HEK293 (cell line): ENCODE results near the gene MRPL55.

Source experiments
- CTCF ChIP-seq: fragments of 450-650 bp; formaldehyde crosslinking; IDR thresholded peaks from 2 replicates; pipeline ENCODE4 v1.5.1; 2016; ENCODE audit warnings: missing biosample characterization, missing genetic modification characterization
- GLI2 ChIP-seq: fragments of 450-650 bp; formaldehyde crosslinking; IDR thresholded peaks from 2 replicates; pipeline ENCODE4; 2017; ENCODE audit warnings: missing biosample characterization, missing genetic modification characterization, low read depth, borderline replicate concordance
- GLIS2 ChIP-seq: fragments of 450-650 bp; formaldehyde crosslinking; IDR thresholded peaks from 2 replicates; pipeline ENCODE4 v1.5.1; 2016; ENCODE audit warnings: missing biosample characterization, missing genetic modification characterization
- IKZF3 ChIP-seq: fragments of 450-650 bp; IDR thresholded peaks from 2 replicates; pipeline ENCODE4 v1.5.0; 2018; ENCODE audit warnings: missing biosample characterization, mild to moderate bottlenecking, missing genetic modification characterization, moderate library complexity
- KLF16 ChIP-seq: fragments of 450-650 bp; formaldehyde crosslinking; IDR thresholded peaks from 2 replicates; pipeline ENCODE4 v1.5.1; 2017; ENCODE audit warnings: missing biosample characterization, missing genetic modification characterization
- PRDM1 ChIP-seq: fragments of 450-650 bp; formaldehyde crosslinking; IDR thresholded peaks from 2 replicates; pipeline ENCODE4; 2016; ENCODE audit warnings: missing biosample characterization, missing genetic modification characterization
- ZBTB11 ChIP-seq: fragments of 450-650 bp; formaldehyde crosslinking; conservative IDR thresholded peaks from 2 replicates; pipeline ENCODE4 v1.5.1; 2016; ENCODE audit warnings: low read depth, missing biosample characterization, missing genetic modification characterization
- ZBTB17 ChIP-seq: fragments of 450-650 bp; formaldehyde crosslinking; IDR thresholded peaks from 2 replicates; pipeline ENCODE4 v1.5.1; 2016; ENCODE audit warnings: missing biosample characterization, missing genetic modification characterization
- ZNF133 ChIP-seq: fragments of 450-650 bp; formaldehyde crosslinking; IDR thresholded peaks from 2 replicates; pipeline ENCODE4 v1.5.1; 2016; ENCODE audit warnings: missing biosample characterization, missing genetic modification characterization
- ZNF266 ChIP-seq: fragments of 450-650 bp; formaldehyde crosslinking; IDR thresholded peaks from 2 replicates; pipeline ENCODE4 v1.5.1; 2016; ENCODE audit warnings: missing biosample characterization, missing genetic modification characterization, low read depth
- ZNF311 ChIP-seq: fragments of 450-650 bp; formaldehyde crosslinking; IDR thresholded peaks from 2 replicates; pipeline ENCODE4 v1.5.1; 2017; ENCODE audit warnings: missing biosample characterization, missing genetic modification characterization, borderline replicate concordance
- ZNF324 ChIP-seq: fragments of 450-650 bp; formaldehyde crosslinking; IDR thresholded peaks from 2 replicates; pipeline ENCODE4 v1.5.1; 2016; ENCODE audit warnings: missing biosample characterization, missing genetic modification characterization
- ZNF391 ChIP-seq: fragments of 450-650 bp; formaldehyde crosslinking; IDR thresholded peaks from 2 replicates; pipeline ENCODE4 v1.5.1; 2016; ENCODE audit warnings: low read depth, missing biosample characterization, missing genetic modification characterization, borderline replicate concordance
- ZNF404 ChIP-seq: fragments of 450-650 bp; formaldehyde crosslinking; IDR thresholded peaks from 2 replicates; pipeline ENCODE4 v1.5.1; 2017; ENCODE audit warnings: missing biosample characterization, missing genetic modification characterization
- ZNF426 ChIP-seq: fragments of 450-650 bp; formaldehyde crosslinking; IDR thresholded peaks from 2 replicates; pipeline ENCODE4 v1.5.1; 2017; ENCODE audit warnings: missing biosample characterization, missing genetic modification characterization, mild to moderate bottlenecking, inconsistent platforms, moderate library complexity
- ZNF610 ChIP-seq: fragments of 450-650 bp; formaldehyde crosslinking; IDR thresholded peaks from 2 replicates; pipeline ENCODE4 v1.5.1; 2016; ENCODE audit warnings: missing biosample characterization, missing genetic modification characterization, borderline replicate concordance
- ZNF624 ChIP-seq: fragments of 450-650 bp; formaldehyde crosslinking; IDR thresholded peaks from 2 replicates; pipeline ENCODE4 v1.5.1; 2017; ENCODE audit warnings: missing biosample characterization, missing genetic modification characterization
- ZNF626 ChIP-seq: fragments of 450-650 bp; sonication (Bioruptor Pico); formaldehyde crosslinking; IDR thresholded peaks from 2 replicates; pipeline ENCODE4 v1.5.1; 2018; ENCODE audit warnings: missing biosample characterization, missing genetic modification characterization, inconsistent platforms
- ZNF707 ChIP-seq: fragments of 450-650 bp; formaldehyde crosslinking; IDR thresholded peaks from 2 replicates; pipeline ENCODE4 v1.5.1; 2016; ENCODE audit warnings: missing biosample characterization, missing genetic modification characterization
- ZSCAN23 ChIP-seq: fragments of 450-650 bp; formaldehyde crosslinking; IDR thresholded peaks from 2 replicates; pipeline ENCODE4 v1.5.1; 2016; ENCODE audit warnings: missing biosample characterization, missing genetic modification characterization
- TF ChIP-seq, protein P1 (sequence below): fragments of 450-650 bp; formaldehyde crosslinking; IDR thresholded peaks from 2 replicates; pipeline ENCODE4 v1.5.1; 2017; ENCODE audit warnings: missing biosample characterization, missing genetic modification characterization
- TF ChIP-seq, protein P2 (sequence below): fragments of 450-650 bp; formaldehyde crosslinking; IDR thresholded peaks from 2 replicates; pipeline ENCODE4 v1.5.1; 2016; ENCODE audit warnings: missing biosample characterization, missing genetic modification characterization, low read depth
- TF ChIP-seq, protein P3 (sequence below): fragments of 450-650 bp; formaldehyde crosslinking; IDR thresholded peaks from 2 replicates; pipeline ENCODE4 v1.5.1; 2016; ENCODE audit warnings: missing biosample characterization, missing genetic modification characterization
- TF ChIP-seq, protein P4 (sequence below): fragments of 450-650 bp; IDR thresholded peaks from 2 replicates; pipeline ENCODE4 v1.5.1; 2018; ENCODE audit warnings: missing biosample characterization, missing genetic modification characterization
- TF ChIP-seq, protein P5 (sequence below): fragments of 450-650 bp; formaldehyde crosslinking; IDR thresholded peaks from 2 replicates; pipeline ENCODE4 v1.5.1; 2016; ENCODE audit warnings: missing biosample characterization, missing genetic modification characterization

The MRPL55 gene

DNA sequence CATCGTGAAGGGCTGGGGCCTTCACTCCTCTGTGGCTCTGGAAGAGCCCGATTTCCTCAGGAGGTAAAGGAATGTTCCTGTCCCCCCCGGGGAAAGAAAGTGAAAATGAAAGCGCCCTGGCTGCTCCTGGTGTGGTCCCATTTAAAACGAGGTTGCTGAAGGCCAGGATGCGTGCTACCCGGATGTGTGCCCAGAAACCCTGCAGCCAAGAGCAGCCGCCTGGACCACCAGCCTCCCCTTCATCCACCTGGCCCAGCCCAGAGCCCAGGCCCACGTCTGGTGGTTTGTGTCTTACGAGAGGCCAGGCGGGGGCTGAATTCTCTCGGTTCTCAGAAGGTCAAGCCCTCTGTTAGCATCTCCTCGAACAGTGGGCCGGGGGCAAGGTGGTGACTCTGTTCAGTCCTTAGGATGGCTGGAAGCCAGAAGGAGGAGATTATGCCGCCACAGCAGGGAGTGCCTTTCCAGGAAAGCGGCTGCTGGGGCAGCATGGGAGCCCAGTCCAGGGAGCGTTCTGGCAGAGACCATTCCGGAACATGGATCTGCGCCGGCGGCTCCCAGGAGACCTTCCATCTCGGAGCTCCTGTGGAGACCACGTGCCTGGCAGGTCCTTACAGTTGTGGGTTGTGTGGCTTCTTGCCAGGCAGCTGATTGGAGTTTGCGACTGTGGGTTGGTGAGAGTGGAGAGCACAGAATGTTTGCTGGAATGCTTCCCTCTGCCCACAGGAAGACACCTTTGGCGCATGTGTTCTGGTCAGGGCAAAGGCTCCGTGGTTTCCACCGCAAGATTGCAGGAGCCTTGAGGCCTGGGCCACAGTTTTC, 32.3 kb upstream of the MRPL55 start (continued):
- TF ChIP-seq ZNF391 (tag by site-specific recombination) (no peak), ZNF610 (tag by site-specific recombination) (no peak), ZBTB17 (tag by site-specific recombination) (peak; percentile 79), ZNF133 (tag by site-specific recombination) (no peak), ZNF266 (tag by site-specific recombination) (no peak), GLIS2 (no peak), ZSCAN23 (tag by site-specific recombination) (no peak), ZNF426 (tag by site-specific recombination) (no peak), ZNF404 (tag by site-specific recombination) (no peak), ZNF626 (no peak), ZNF707 (tag by site-specific recombination) (no peak), ZBTB11 (tag by site-specific recombination) (no peak), ZNF324 (tag by site-specific recombination) (no peak), ZNF624 (tag by site-specific recombination) (no peak), PRDM1 (tag by site-specific recombination) (no peak), ZNF311 (tag by site-specific recombination) (no peak), GLI2 (tag by site-specific recombination) (no peak), IKZF3 (tag by site-specific recombination) (peak; percentile 41; the same call in 1 of the 2 replicates), CTCF (tag by site-specific recombination) (no peak), KLF16 (tag by site-specific recombination) (peak; percentile 60; the same call in 1 of the 2 replicates)
- TF ChIP-seq, protein P1, sequence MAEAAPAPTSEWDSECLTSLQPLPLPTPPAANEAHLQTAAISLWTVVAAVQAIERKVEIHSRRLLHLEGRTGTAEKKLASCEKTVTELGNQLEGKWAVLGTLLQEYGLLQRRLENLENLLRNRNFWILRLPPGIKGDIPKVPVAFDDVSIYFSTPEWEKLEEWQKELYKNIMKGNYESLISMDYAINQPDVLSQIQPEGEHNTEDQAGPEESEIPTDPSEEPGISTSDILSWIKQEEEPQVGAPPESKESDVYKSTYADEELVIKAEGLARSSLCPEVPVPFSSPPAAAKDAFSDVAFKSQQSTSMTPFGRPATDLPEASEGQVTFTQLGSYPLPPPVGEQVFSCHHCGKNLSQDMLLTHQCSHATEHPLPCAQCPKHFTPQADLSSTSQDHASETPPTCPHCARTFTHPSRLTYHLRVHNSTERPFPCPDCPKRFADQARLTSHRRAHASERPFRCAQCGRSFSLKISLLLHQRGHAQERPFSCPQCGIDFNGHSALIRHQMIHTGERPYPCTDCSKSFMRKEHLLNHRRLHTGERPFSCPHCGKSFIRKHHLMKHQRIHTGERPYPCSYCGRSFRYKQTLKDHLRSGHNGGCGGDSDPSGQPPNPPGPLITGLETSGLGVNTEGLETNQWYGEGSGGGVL (tag by site-specific recombination), result no peak
- TF ChIP-seq, protein P2, sequence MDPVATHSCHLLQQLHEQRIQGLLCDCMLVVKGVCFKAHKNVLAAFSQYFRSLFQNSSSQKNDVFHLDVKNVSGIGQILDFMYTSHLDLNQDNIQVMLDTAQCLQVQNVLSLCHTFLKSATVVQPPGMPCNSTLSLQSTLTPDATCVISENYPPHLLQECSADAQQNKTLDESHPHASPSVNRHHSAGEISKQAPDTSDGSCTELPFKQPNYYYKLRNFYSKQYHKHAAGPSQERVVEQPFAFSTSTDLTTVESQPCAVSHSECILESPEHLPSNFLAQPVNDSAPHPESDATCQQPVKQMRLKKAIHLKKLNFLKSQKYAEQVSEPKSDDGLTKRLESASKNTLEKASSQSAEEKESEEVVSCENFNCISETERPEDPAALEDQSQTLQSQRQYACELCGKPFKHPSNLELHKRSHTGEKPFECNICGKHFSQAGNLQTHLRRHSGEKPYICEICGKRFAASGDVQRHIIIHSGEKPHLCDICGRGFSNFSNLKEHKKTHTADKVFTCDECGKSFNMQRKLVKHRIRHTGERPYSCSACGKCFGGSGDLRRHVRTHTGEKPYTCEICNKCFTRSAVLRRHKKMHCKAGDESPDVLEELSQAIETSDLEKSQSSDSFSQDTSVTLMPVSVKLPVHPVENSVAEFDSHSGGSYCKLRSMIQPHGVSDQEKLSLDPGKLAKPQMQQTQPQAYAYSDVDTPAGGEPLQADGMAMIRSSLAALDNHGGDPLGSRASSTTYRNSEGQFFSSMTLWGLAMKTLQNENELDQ (tag by site-specific recombination), result no peak
- TF ChIP-seq, protein P3, sequence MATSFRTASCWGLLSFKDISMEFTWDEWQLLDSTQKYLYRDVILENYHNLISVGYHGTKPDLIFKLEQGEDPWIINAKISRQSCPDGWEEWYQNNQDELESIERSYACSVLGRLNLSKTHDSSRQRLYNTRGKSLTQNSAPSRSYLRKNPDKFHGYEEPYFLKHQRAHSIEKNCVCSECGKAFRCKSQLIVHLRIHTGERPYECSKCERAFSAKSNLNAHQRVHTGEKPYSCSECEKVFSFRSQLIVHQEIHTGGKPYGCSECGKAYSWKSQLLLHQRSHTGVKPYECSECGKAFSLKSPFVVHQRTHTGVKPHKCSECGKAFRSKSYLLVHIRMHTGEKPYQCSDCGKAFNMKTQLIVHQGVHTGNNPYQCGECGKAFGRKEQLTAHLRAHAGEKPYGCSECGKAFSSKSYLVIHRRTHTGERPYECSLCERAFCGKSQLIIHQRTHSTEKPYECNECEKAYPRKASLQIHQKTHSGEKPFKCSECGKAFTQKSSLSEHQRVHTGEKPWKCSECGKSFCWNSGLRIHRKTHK (tag by site-specific recombination), result no peak
- TF ChIP-seq, protein P4, sequence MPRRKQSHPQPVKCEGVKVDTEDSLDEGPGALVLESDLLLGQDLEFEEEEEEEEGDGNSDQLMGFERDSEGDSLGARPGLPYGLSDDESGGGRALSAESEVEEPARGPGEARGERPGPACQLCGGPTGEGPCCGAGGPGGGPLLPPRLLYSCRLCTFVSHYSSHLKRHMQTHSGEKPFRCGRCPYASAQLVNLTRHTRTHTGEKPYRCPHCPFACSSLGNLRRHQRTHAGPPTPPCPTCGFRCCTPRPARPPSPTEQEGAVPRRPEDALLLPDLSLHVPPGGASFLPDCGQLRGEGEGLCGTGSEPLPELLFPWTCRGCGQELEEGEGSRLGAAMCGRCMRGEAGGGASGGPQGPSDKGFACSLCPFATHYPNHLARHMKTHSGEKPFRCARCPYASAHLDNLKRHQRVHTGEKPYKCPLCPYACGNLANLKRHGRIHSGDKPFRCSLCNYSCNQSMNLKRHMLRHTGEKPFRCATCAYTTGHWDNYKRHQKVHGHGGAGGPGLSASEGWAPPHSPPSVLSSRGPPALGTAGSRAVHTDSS (tag by site-specific recombination), result no peak
- TF ChIP-seq, protein P5, sequence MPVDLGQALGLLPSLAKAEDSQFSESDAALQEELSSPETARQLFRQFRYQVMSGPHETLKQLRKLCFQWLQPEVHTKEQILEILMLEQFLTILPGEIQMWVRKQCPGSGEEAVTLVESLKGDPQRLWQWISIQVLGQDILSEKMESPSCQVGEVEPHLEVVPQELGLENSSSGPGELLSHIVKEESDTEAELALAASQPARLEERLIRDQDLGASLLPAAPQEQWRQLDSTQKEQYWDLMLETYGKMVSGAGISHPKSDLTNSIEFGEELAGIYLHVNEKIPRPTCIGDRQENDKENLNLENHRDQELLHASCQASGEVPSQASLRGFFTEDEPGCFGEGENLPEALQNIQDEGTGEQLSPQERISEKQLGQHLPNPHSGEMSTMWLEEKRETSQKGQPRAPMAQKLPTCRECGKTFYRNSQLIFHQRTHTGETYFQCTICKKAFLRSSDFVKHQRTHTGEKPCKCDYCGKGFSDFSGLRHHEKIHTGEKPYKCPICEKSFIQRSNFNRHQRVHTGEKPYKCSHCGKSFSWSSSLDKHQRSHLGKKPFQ (tag by site-specific recombination), result no peak
